ENCODE measurements around the gene TMEM171.

GRCh38 chr5:73136055-73136562, 15.7 kb downstream of the TMEM171 start:
- TF ChIP-seq POLR2A (IDR thresholded peaks at IDR 0.05) (no peak), POLR2AphosphoS5 (IDR thresholded peaks at IDR 0.05) (no peak), CTCF (IDR thresholded peaks at IDR 0.05) (no peak)

Measured in sigmoid colon (tissue), 4 donors.